GM12874 (cell line): ENCODE results near the gene PPP2R2C.

Source experiments
- CTCF ChIP-seq: IDR thresholded peaks from 2 replicates; pipeline ENCODE4 v1.5.1; 2011; ENCODE audit warnings: low read depth, mild to moderate bottlenecking, control low read depth, low read length, moderate library complexity; ENCODE audit not compliant: insufficient read depth

The PPP2R2C gene

GRCh38 chr4:6472387-6473263, at the start of gene PPP2R2C:
PPP2R2C (minus strand) TSS chr4:6472614; CDS start chr4:6472229, 385 bp downstream.
- TF ChIP-seq CTCF: no peak

- no peak for TF ChIP-seq CTCF
Observed at GRCh38 chr4:6520978-6521377, 48.6 kb upstream of the PPP2R2C start.

GRCh38 chr4:6520051-6520636, 47.7 kb upstream of the PPP2R2C start:
- no peak for TF ChIP-seq CTCF

GRCh38 chr4:6517171-6517570, 44.8 kb upstream of the PPP2R2C start:
- no peak for TF ChIP-seq CTCF

- no peak for TF ChIP-seq CTCF
Observed at GRCh38 chr4:6516762-6517161, 44.3 kb upstream of the PPP2R2C start.

GRCh38 chr4:6516281-6516680, 43.9 kb upstream of the PPP2R2C start:
- TF ChIP-seq CTCF: no peak

- TF ChIP-seq CTCF: no peak
Observed at GRCh38 chr4:6513678-6514077, 41.3 kb upstream of the PPP2R2C start.
